GM18868 (cell line): Measurements from ENCODE around the gene KLHL29.

Experiments used
- ATAC-seq: cut with Tn5 transposase; IDR thresholded peaks from one replicate; pipeline ENCODE4 v1.9.1; 2021; ENCODE audit warnings: mild to moderate bottlenecking, moderate library complexity; ENCODE audit not compliant: unreplicated experiment

The KLHL29 gene

GRCh38 chr2:23687214-23687613 lies 302.2 kb downstream of the KLHL29 start:
- no peak for ATAC-seq

- no peak for ATAC-seq
These were observed 302.7 kb downstream of the KLHL29 start for GRCh38 chr2:23687713-23688112.

GRCh38 chr2:23688486-23689130 lies 303.6 kb downstream of the KLHL29 start:
- ATAC-seq = no peak

GRCh38 chr2:23689131-23689700 lies 304.2 kb downstream of the KLHL29 start:
- no peak for ATAC-seq

GRCh38 chr2:23689891-23690290 lies 304.9 kb downstream of the KLHL29 start:
- ATAC-seq = no peak

GRCh38 chr2:23690421-23691105 lies 305.6 kb downstream of the KLHL29 start:
- ATAC-seq = no peak

GRCh38 chr2:23691106-23691470 lies 306.1 kb downstream of the KLHL29 start:
- ATAC-seq = no peak

GRCh38 chr2:23691565-23691964 lies 306.6 kb downstream of the KLHL29 start:
- ATAC-seq = no peak

GRCh38 chr2:23692263-23692662 lies 307.3 kb downstream of the KLHL29 start:
- no peak for ATAC-seq

GRCh38 chr2:23692851-23693605 lies 308.0 kb downstream of the KLHL29 start:
- no peak for ATAC-seq

GRCh38 chr2:23693606-23693951 lies 308.6 kb downstream of the KLHL29 start:
- ATAC-seq = no peak

- ATAC-seq = no peak
These were observed 309.4 kb downstream of the KLHL29 start for GRCh38 chr2:23694058-23695045.

- no peak for ATAC-seq
These were observed 310.4 kb downstream of the KLHL29 start for GRCh38 chr2:23695214-23695889.

- ATAC-seq = no peak
These were observed 311.1 kb downstream of the KLHL29 start for GRCh38 chr2:23695890-23696751.

- no peak for ATAC-seq
These were observed 311.7 kb downstream of the KLHL29 start for GRCh38 chr2:23696752-23697045.

- no peak for ATAC-seq
These were observed 312.5 kb downstream of the KLHL29 start for GRCh38 chr2:23697256-23698075.

GRCh38 chr2:23698116-23698693 lies 313.2 kb downstream of the KLHL29 start:
- ATAC-seq = no peak
